Testis (tissue), 3 donors: ENCODE data around the gene STX1B. TPM values are rescaled to one million over a fixed set of nuclear protein-coding genes. Genes with fewer than 3 reads are reported as not detected.
A peak's percentile ranks its signal among the peaks of the same experiment; 100 is the strongest.
"Not testable (repeated sequence)": the region's sequence is repeated elsewhere in the genome, so short reads cannot be mapped to it uniquely, and the experiment has no call there.

ENCODE experiments used
- DNase-seq: peaks from one replicate; pipeline ENCODE4 v3.0.0-alpha.2; 2019
- H3K27ac ChIP-seq, 2 donors: fragments of 200-600 bp; sonication (generic); one replicate each; pipeline ENCODE4 v1.5.1; 2019
- H3K27me3 ChIP-seq: fragments of 200-600 bp; sonication (generic); one replicate; pipeline ENCODE4 v1.5.1; 2019
- H3K36me3 ChIP-seq: fragments of 200-600 bp; sonication (generic); one replicate; pipeline ENCODE4 v1.5.1; 2017; ENCODE audit warnings: low read depth; ENCODE audit errors: missing control alignments
- H3K4me1 ChIP-seq: fragments of 200-600 bp; sonication (generic); one replicate; pipeline ENCODE4 v1.5.1; 2019
- H3K4me3 ChIP-seq, 2 donors: fragments of 200-600 bp; sonication (generic); one replicate each; pipeline ENCODE4 v1.5.1; 2017 to 2019
- H3K9me3 ChIP-seq: fragments of 200-600 bp; sonication (generic); one replicate; pipeline ENCODE4 v1.5.1; 2017
- CTCF ChIP-seq, 3 experiments: fragments of 450-650 bp in 2 of 3; fragments of 200-600 bp in 1 of 3; sonication (generic) in 1 of 3; IDR thresholded peaks; one replicate each; pipeline ENCODE4 v1.5.1; 2016 to 2019; ENCODE audit warnings: antibody characterized with exemption in 3 of 3, mild to moderate bottlenecking in 2 of 3, moderate library complexity in 1 of 3
- POLR2A ChIP-seq: fragments of 450-650 bp; IDR thresholded peaks from one replicate; pipeline ENCODE4 v1.6.1; 2017; ENCODE audit warnings: antibody characterized with exemption, mild to moderate bottlenecking, moderate library complexity
- WGBS, 2 donors: methylation state at CpG; one replicate each; pipeline ENCODE4 v1.1.5; 2018; 5-methylcytosine and 5-hydroxymethylcytosine counted together
- intact Hi-C: fragments of 100-400 bp; cut with DNase I; formaldehyde crosslinking; loops from one replicate; pipeline ENCODE4 v1.15.1; 2023; ENCODE audit warnings: low total_unique reads
- polyA plus RNA-seq: library from polyadenylated mRNA; stranded (reverse); fragments of 350-450 nt; fragmentation: Illumina TruSeq; extraction: RNeasy Lipid Tissue Mini Kit (QIAGEN cat#74804); gene quantifications from one replicate; pipeline ENCODE4 v1.2.3, GENCODE V29; 2014; ENCODE audit warnings: low read depth, low replicate concordance; ENCODE audit not compliant: insufficient read depth
- total RNA-seq, 2 donors: library from RNA; depleted of rRNA; stranded (reverse); fragments of >200 nt; gene quantifications; one replicate each; pipeline ENCODE4 v1.2.3, GENCODE V29; 2016

The STX1B gene
- total and polyA plus RNA-seq, 3 donors from 2014 or later = 5.8 to 8.7 (median 6.3) TPM

GRCh38 chr16:31016018-31016417 is 5.6 kb upstream of the STX1B start:
- no peak for TF ChIP-seq CTCF (IDR thresholded peaks at IDR 0.05)
- TF ChIP-seq POLR2A = no peak
- H3K27me3 ChIP-seq = no peaks in the 10 kb centered on the region
- 68 to 71% methylated on average over 6 of the region's 6 CpGs for WGBS, 2 donors
- intact Hi-C loops = no loop called here
- H3K36me3 ChIP-seq = no peaks in the 10 kb centered on the region
- H3K9me3 ChIP-seq = no peaks in the 10 kb centered on the region
- no peak for DNase-seq
- no peak overlapping the region for H3K27ac ChIP-seq
- no peaks in the 10 kb centered on the region for H3K4me1 ChIP-seq
- no peak overlapping the region for H3K4me3 ChIP-seq

GRCh38 chr16:31013292-31013691 is 2.9 kb upstream of the STX1B start:
- H3K36me3 ChIP-seq, H3K27me3 ChIP-seq, H3K27ac ChIP-seq, H3K4me3 ChIP-seq, intact Hi-C loops, H3K4me1 ChIP-seq, DNase-seq, H3K9me3 ChIP-seq: not testable (repeated sequence)

GRCh38 chr16:31011815-31012214 is 1.4 kb upstream of the STX1B start:
- DNase-seq, H3K36me3 ChIP-seq, H3K27me3 ChIP-seq, H3K4me3 ChIP-seq, H3K9me3 ChIP-seq, H3K4me1 ChIP-seq, H3K27ac ChIP-seq, intact Hi-C loops: not testable (repeated sequence)
- 80 to 88% methylated on average over 7 of the region's 7 CpGs for WGBS, 2 donors

GRCh38 chr16:31009894-31010584 is 399 bp downstream of the STX1B start:
- 7 to 23% methylated on average over 11 to 36 of the region's 36 CpGs for WGBS, 2 donors
- H3K4me1 ChIP-seq = no peaks in the 10 kb centered on the region
- H3K27me3 ChIP-seq = no peaks in the 10 kb centered on the region
- peak overlapping the region in 1 of 2 donors; percentile 26 for H3K4me3 ChIP-seq
- H3K36me3 ChIP-seq = no peaks in the 10 kb centered on the region
- no peak for DNase-seq
- intact Hi-C loops = no loop called here
- TF ChIP-seq POLR2A = no peak
- TF ChIP-seq CTCF (IDR thresholded peaks at IDR 0.05) = no peak
- H3K27ac ChIP-seq = no peak overlapping the region
- no peaks in the 10 kb centered on the region for H3K9me3 ChIP-seq

- no peak overlapping the region for H3K27ac ChIP-seq
- H3K36me3 ChIP-seq = no peaks in the 10 kb centered on the region
- no peak for DNase-seq
- H3K27me3 ChIP-seq = no peaks in the 10 kb centered on the region
- H3K9me3 ChIP-seq = no peaks in the 10 kb centered on the region
- WGBS, 2 donors = 83 to 86% methylated on average over 7 of the region's 7 CpGs
- no peak overlapping the region for H3K4me3 ChIP-seq
- intact Hi-C loops = no loop called here
- TF ChIP-seq POLR2A (no peak), CTCF (IDR thresholded peaks at IDR 0.05) (no peak)
- H3K4me1 ChIP-seq = no peaks in the 10 kb centered on the region
Observed at GRCh38 chr16:31009120-31009519, 1.3 kb downstream of the STX1B start.

- H3K9me3 ChIP-seq = no peaks in the 10 kb centered on the region
- no peak for DNase-seq
- H3K27ac ChIP-seq = no peak overlapping the region
- H3K36me3 ChIP-seq = no peaks in the 10 kb centered on the region
- intact Hi-C loops = no loop called here
- TF ChIP-seq CTCF (IDR thresholded peaks at IDR 0.05) (no peak), POLR2A (no peak)
- H3K27me3 ChIP-seq = no peaks in the 10 kb centered on the region
- no peak overlapping the region for H3K4me3 ChIP-seq
- WGBS, 2 donors = 87 to 92% methylated on average over 5 of the region's 5 CpGs
- no peaks in the 10 kb centered on the region for H3K4me1 ChIP-seq
Observed at GRCh38 chr16:31008551-31008950, 1.9 kb downstream of the STX1B start.
